COLO668 (cell line): Measurements from ENCODE around the gene FAM117A.

Experiments used
- DNase-seq: peaks from one replicate; lab custom pipeline; 2025; ENCODE audit not compliant: unreplicated experiment; lab: John Stamatoyannopoulos, UW

The FAM117A gene

DNA sequence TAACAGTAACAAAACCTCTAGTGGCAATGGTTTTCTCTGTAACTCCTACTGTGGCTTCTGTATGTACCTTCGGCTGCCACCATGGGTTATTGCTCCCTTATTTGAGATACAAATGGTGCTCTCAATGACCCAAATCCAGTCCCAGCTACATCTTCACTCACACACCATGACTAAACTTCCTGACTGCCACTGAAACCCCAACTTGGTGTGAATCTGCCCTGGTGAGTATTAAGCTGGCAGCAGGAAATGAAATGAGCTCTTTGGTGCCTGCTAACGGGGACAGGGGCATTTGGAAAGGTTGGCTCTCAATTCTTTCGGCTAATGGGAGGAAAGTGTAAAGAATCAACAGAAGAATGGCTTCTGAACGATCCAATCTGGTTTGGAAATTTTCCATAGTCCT lies 48.7 kb downstream of the FAM117A start:
- DNase-seq: no peak

DNA sequence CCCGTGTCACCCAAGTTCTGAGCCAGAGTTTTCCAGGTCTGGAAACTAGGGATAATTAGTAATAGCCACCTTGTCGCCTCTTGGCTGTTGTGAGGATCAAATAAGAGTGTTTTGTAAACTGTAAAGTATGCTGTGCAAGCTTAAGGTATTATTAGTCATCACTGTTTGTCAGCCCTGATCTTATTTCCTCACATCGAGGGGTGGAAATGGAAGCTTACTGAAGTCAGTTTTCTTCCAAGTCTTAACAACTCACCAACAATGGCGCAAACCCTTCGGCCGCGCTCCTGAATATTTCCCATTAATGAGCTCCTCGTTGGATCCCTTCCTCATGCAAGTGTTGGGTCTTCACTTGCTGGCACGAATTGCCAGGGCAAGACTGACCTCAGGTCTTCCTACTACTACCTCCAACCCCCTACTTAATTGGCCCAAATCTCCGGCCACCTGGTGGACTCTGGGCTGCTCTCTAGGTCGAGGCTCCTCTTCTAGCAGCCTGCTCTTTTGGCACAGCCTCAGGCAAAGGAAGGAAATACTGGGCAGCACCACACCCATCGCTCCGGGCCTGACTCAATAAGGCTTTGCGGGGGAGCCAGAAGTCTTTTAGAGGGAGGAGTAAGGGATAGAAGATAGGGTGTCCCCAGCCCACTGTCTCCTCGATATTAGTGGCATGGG lies 55.3 kb downstream of the FAM117A start:
- no peak for DNase-seq

DNA sequence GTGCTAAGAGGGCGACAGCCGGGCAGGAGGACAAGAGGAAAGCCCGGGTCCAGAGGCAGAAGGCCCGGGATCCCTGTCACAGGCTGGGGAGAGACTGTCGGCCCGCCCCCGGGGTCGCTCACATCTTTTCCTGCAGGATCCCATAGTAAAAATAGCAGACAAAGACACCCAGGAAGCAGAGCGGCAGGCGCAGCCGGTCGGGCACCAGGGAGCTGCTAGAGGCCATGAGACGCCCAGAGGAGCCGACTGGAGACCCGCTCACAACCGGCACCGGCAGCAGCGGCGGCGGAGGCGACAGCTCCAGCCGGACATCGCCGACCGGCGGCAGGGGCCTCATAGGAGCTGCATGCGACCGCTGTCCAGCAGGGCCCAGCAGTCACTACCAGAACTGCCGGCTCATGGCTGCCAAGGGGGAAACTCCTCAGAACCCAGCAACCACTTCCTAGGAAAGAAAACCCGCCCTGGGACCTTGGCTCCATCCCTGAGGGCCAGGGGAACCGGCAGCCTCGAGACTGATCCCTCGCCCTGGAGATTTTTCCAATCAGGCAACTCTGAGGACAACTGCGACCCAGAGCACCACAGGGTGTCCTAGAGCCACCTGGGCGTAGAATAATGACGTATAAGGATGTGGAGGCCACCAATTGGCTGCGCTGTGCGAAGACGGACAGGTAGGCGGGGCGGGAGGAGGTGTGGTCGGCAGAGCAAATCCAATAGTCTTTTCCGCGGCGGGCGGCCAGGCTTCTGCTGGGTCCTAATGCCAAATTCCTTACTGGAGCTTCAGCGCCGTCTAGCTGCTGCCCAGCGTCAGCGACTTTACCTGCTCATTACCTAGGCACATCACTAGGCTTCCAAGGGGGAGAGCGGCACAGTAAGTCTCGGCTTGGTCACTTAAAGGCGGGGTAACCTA lies 56.1 kb downstream of the FAM117A start, which contains the start of gene SLC35B1:
Gene SLC35B1, minus strand, starts transcription at position 357 of the 907 bp plus-strand sequence. Its CDS starts 131 bp downstream, at position 226.
- DNase-seq: peak; percentile 93

- DNase-seq: no peak
These were observed 56.7 kb downstream of the FAM117A start for GRCh38 chr17:49707246-49707607.

- DNase-seq: no peak
These were observed 58.7 kb downstream of the FAM117A start for GRCh38 chr17:49705254-49705653.

DNA sequence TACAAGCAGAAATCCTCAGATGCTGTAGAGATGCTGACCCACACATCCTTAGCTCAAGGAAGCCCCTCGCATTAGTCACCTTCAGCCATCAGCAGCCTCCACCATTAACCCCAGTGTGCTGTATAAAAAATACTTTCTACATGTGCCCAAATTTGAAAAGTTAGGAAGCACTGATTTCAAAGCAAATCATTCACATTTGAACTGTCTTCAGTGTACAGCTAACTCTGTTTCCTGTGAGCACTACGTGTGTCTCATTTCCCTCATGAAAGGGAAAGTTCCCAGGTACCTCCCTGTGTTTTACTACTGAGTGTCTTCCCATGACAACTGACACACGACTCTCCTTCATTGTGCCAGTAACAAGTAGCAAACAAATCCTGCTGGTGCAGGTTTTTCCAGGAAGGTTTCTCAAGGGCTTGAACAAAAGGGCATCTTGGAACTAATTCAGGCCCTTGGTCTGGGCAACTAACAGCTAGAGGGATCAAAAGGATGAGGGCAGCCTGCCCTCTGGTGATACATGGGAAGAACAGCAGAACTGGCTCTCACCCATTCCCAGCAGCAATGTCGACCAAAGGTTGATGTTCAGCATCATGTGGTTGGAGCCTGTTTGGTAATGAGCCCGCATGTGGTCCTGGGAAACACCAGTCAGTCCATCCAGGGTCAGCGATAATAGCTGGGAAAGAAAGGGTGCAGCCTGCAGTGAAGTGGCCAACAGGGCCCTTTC lies 60.2 kb downstream of the FAM117A start:
- DNase-seq: no peak

DNA sequence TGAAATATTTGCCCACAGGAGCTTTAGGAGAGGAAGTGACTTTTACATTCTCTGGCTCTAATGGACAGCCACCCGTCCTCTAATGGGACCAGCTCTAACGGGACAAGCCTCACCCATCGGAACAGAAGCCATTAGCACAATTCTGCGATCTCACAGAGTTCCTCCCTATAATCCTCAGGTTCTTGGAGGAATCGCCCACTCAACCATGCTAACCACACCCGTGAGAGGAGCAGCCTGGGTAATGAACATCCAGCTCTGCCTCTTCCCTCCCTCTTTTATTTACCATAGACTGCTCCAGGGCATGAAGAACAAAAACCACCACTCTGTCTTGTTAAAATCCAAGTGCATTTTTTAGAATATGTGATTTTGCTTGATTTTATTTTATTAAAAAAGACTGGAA lies 63.0 kb downstream of the FAM117A start:
- DNase-seq: no peak

DNA sequence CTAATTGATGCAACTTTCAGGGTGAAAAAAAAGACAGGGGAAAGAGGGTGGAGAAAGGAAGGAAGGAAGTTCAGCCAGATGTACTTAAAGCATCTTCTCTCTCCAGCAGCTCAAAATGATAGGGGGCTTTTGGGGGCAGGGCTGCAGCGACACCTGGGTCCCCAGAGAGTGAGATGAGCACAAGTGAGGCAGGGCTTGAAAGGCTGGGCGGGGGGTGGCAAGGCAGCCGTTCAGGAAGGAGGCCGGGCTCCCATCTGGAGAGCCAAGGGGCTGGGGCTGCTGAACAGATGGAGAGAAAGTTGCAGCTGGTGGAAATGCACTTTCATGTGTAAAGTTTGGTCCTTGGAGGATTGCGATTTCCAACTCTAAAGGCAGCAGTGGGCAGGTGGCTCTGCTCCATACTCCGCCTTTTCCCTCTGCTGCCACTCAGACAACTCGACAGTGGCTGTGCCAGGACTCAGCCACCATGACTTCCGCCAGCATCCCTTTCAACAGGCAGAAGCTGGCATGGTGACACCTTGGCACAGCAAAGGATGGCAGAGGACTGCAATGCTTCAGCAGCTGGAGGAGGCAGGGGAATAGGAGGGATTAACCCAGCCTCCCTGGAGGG lies 63.9 kb downstream of the FAM117A start:
- DNase-seq: no peak

- DNase-seq: no peak
These were observed 65.9 kb downstream of the FAM117A start for GRCh38 chr17:49698005-49698404.

GRCh38 chr17:49696233-49696761 lies 67.6 kb downstream of the FAM117A start:
- no peak for DNase-seq

GRCh38 chr17:49695698-49696232 lies 68.2 kb downstream of the FAM117A start:
- DNase-seq: no peak

DNA sequence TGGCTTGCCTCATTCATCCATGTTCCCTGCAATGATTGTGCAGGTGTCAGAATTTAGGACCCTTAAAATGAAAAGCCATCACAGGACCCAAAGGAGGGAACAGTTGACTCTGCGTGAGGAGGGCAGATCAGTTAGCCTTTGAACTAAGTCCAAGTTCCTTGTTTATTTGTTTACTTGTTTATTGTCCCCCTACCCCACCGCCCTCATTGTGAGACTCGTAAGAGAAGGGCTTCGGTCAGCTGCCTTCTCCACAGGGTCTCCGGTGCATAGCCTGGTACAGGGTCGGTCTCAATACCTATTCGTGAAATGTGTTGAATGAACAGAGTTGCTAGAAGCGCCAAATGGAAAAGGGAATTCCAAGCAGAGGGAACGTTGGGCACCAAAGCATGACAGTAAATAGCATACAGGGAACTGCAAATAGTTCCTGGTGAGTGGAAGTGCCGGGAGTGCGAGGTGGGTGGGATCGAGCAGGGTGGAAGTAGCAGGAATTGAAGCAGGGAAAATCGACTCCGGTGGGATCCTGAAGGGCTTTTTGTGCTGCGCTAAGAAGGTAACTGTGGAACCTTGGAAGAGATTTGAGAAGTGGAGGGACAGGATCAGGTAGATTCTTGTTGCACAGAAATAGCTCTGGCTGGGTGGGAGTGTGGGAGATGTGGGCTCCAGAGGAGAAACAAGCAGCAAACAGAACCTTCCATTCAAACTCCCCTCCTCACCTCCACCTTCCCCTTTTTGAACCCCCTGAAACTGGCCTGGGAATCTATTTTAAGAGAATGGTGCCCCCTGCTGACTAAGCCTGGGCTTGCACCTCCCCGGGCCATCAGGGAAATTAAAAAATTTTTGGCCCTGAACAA lies 68.9 kb downstream of the FAM117A start:
- peak; percentile 13 for DNase-seq

DNA sequence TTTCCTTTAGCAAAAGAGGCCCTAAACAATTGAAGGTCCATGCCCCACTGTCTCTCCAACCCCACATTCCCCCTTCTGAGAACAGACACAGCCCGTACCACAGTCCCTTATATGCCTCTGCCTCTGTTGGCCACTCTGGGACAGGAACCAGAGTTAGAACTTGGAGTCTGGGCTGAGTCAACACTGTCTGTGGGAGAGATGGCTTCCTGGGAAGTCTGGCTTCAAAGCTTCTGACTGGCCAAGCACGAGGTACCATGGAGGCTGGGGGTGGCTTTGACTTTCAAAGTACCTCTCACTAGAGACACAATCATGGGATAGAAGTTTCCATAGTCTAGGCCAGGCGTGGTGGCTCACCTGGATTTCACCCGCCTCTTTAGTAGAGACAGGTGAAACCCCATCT lies 71.2 kb downstream of the FAM117A start:
- DNase-seq: no peak

GRCh38 chr17:49691677-49692191 lies 72.2 kb downstream of the FAM117A start:
- no peak for DNase-seq

GRCh38 chr17:49691086-49691676 lies 72.8 kb downstream of the FAM117A start:
- no peak for DNase-seq

DNA sequence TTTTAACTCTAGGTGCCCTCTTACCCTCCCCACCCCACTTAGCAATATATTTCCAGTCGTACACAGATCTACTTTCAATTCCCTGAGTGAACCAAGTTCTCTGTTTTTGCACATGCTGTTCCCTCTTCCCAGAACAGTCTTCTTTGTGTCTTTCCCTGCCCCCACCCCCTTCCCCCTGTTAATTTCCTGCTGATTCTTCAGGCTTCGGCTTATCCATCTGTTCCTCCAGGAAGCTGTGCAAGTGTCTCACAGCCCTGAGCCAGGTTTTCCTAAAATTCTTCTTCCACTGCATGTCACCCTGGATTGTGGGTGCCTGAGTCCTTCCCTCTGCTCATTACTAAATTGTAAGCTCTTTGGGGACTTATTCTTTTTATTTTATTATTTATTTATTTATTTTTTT lies 73.7 kb downstream of the FAM117A start:
- DNase-seq: no peak

DNA sequence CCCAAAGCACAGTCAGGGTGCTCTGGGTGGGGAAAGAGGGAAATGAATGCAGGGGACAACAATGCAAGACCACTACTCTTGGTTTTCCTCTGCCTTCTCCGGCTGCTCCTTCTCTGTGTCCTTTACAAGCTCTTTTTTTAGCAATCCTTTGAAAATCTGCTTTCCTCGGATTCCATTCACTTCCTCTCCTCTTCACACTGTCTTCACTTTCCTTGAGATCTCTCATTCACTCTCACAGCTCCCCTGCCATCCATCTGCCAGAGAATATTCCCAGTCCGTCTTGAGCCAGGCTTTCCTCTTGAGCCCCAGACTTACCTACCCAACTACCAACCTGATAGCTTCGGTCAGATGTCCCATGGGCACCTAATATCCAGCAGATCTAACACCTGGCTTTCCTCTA lies 75.1 kb downstream of the FAM117A start:
- DNase-seq: no peak

GRCh38 chr17:49687878-49688491 lies 75.9 kb downstream of the FAM117A start:
- DNase-seq: no peak
